Motor neuron (in vitro differentiated cells): ENCODE results near the gene NPM1. TPM values are rescaled to one million over a fixed set of nuclear protein-coding genes. Genes with fewer than 3 reads are reported as not detected.
"Not testable (repeated sequence)": the region's sequence is repeated elsewhere in the genome, so short reads cannot be mapped to it uniquely, and the experiment has no call there.

Experiments used
- ATAC-seq, 8 experiments: fragments of 200-7000 bp; cut with Tn5 transposase; replicated peaks in 6 of 8; 2 replicates each; pipeline ENCODE4 v1.8.0; 2021; ENCODE audit warnings: mild to moderate bottlenecking in 8 of 8, moderate library complexity in 8 of 8
- H3K27ac ChIP-seq, 2 donors: fragments of 250-450 bp; sonication (Bioruptor Pico); 2 replicates each; pipeline ENCODE4 v1.9.0; 2021; ENCODE audit warnings: antibody characterized with exemption in 2 of 2, mild to moderate bottlenecking in 2 of 2, moderate library complexity in 1 of 2
- H3K4me1 ChIP-seq, 2 donors: fragments of 250-450 bp; sonication (Bioruptor Pico); replicated peaks in 1 of 2; 2 replicates each; pipeline ENCODE4 v1.6.1; 2021; ENCODE audit warnings: antibody characterized with exemption in 2 of 2, mild to moderate bottlenecking in 2 of 2, moderate library complexity in 1 of 2
- H3K4me3 ChIP-seq, 5 donors: fragments of 250-450 bp; sonication (Bioruptor Pico); 2 replicates each; pipeline ENCODE4 v1.9.0; 2021; ENCODE audit warnings: antibody characterized with exemption in 5 of 5, mild to moderate bottlenecking in 5 of 5, moderate library complexity in 4 of 5
- WGBS, 10 experiments: fragments of 450-650 bp; shearing (Covaris generic); methylation state at CpG; one replicate each; pipeline ENCODE4 v1.0.0; 2022; 5-methylcytosine and 5-hydroxymethylcytosine counted together
- in situ Hi-C, 9 experiments: fragments of 400-800 bp; cut with MboI; loops; one replicate each; pipeline ENCODE4 v1.15.0; 2021; ENCODE audit warnings: low sequenced_read_pairs in 9 of 9, low pct_unique_long_range_greater_than_20kb in 2 of 9; ENCODE audit not compliant: unreplicated experiment in 9 of 9
- total RNA-seq, 8 experiments: library from RNA; unstranded; fragments of 300-600 nt; gene quantifications; 2 replicates each; pipeline versions ENCODE4 v1.2.3 to v1.2.4, GENCODE V29; 2022

The NPM1 gene
- 1,000 to 10,000 TPM; 1,095 to 3,241 (median 1,712) TPM for total RNA-seq

DNA sequence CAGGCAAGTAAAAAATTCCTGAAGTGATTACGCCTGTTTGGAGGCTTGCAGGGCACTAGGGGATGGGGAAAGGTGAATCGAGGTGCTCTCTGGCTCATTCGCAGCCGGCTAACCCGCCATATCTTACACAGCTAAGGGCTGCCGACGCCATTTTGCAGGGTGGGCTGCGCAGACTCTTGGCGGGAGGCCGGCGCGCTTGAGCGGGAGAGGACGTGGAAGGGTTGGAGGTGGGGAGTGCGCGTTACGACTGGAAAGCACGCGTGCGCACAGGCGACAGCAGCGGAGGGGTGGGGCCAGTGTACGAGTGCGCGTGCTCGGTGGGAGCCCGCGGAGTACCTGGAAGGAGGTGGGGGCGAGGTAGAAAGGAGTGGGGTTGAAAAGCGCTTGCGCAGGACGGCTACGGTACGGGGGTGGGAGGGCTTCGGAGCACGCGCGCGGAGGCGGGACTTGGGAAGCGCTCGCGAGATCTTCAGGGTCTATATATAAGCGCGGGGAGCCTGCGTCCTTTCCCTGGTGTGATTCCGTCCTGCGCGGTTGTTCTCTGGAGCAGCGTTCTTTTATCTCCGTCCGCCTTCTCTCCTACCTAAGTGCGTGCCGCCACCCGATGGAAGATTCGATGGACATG lies at the start of gene NPM1:
Gene NPM1, plus strand, starts transcription at position 505 of the 625 bp plus-strand sequence. Its CDS starts 100 bp downstream, at position 605.
- peak; percentile 71 to 86 (median 85) for ATAC-seq
- peaks cover 12 to 16% of the 10 kb centered on the region in 2 donors for H3K4me1 ChIP-seq
- WGBS, 10 experiments = 0 to 2% (median 0%) methylated on average over 1 to 10 of the region's 56 CpGs; no CpG with 5 or more reads in 6 of the 10 experiments
- peak within 1 kb of the TSS; percentile 53 to 83 (median 73) for H3K4me3 ChIP-seq
- H3K27ac ChIP-seq = peak within 1 kb of the TSS; percentile 90 to 95
- in situ Hi-C loops = no loop called here

- no peak for ATAC-seq
- Histone ChIP-seq H3K27ac (no peak overlapping the region), H3K4me1 (peaks cover 0 to 5% of the 10 kb centered on the region in 2 donors), H3K4me3 (no peak overlapping the region)
- in situ Hi-C loops = loop anchor here in 7 of 9 experiments (25.0 kb wide), 4 partner anchors 153 to 603 kb away; no protein-coding TSS in a partner anchor
Observed at GRCh38 chr5:171340042-171340441, 47.6 kb upstream of the NPM1 start.

- Histone ChIP-seq H3K4me3 (no peak overlapping the region), H3K27ac (no peak overlapping the region), H3K4me1 (peaks cover 0 to 5% of the 10 kb centered on the region in 2 donors)
- WGBS, 10 experiments = 0 to 87% (median 56%) methylated on average over 2 to 6 of the region's 6 CpGs
- in situ Hi-C loops = loop anchor here in 7 of 9 experiments (25.0 kb wide), 4 partner anchors 153 to 603 kb away; no protein-coding TSS in a partner anchor
- ATAC-seq = no peak
Observed at GRCh38 chr5:171340491-171340890, 47.2 kb upstream of the NPM1 start.

GRCh38 chr5:171342362-171343111 lies 45.1 kb upstream of the NPM1 start:
- 0 to 61% (median 38%) methylated on average over 1 to 11 of the region's 17 CpGs for WGBS, 10 experiments
- ATAC-seq = peak; percentile 47 to 95 (median 74)
- in situ Hi-C loops = loop anchor here in 7 of 9 experiments (25.0 kb wide), 4 partner anchors 155 to 605 kb away; no protein-coding TSS in a partner anchor

DNA sequence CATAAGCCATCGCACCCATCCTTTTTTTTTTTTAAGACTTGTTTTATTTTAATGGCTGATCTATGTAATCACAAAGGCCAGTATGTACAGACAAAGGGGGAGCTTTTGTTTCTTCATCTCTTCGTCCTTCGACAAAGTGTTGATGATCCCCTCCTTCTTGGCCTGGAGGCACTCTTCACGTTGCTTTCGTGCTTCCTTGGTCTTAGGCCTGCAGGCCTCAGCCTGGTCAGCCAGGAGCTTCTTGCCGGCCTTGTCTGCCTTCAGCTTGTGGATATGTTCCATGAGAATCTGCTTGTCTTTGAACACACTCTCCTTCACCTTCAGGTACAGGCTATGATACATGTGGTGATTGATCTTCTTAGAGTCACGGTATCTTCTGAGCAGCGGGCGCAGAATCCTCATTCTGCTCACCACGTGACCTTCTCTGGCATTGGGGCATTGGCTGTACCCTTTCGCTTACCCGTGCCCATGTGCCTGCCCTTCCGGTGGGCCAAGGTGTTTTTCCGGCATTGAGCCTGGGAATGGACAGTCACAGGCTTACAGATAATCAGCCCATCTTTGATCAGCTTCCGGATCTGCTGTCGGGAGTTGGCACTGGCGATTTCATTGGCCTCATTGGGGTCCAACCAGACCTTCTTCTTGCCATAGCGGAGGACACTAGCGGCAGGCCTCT lies 42.6 kb upstream of the NPM1 start:
- WGBS, 10 experiments = 63 to 91% (median 88%) methylated on average over 3 to 15 of the region's 19 CpGs; no CpG with 5 or more reads in 1 of the 10 experiments
- H3K27ac ChIP-seq = no peak overlapping the region
- in situ Hi-C loops = loop anchor here in 7 of 9 experiments (25.0 kb wide), 4 partner anchors 158 to 608 kb away; no protein-coding TSS in a partner anchor
- no peak overlapping the region for H3K4me3 ChIP-seq
- H3K4me1 ChIP-seq = no peaks in the 10 kb centered on the region
- no peak for ATAC-seq

More at GRCh38 chr5:171342362-171343111, 45.1 kb upstream of the NPM1 start:
- Histone ChIP-seq H3K4me3 (no peak overlapping the region), H3K4me1 (no peaks in the 10 kb centered on the region), H3K27ac (no peak overlapping the region)

DNA sequence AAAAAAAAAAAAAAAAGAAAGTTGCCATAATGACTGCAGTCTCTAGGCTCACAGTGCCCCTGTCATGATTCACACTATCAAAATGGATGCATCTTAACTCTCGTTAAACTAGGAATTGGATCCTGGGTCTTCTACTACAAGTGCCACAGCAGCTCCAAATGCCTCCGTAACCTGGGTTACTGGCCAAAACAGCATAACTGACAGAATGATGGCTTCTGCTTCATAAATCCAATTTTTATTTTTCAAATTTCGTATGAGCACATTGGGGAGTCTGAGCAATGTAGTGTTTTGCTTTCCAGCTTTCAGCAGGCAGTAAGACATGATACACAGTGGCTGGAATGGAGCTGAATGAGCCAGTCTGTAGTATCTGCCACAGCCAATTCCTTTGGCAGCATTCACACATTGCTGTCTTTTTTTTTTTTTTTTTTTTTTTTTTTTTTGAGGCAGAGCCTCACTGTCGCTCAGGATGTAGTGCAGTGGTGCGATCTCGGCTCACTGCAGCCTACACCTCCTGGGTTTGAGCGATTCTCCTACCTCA lies 36.0 kb upstream of the NPM1 start:
- in situ Hi-C loops = no loop called here
- Histone ChIP-seq H3K4me3 (no peak overlapping the region), H3K27ac (no peak overlapping the region), H3K4me1 (no peaks in the 10 kb centered on the region)
- ATAC-seq = peak in 1 of 8 experiments; percentile 31
- WGBS, 10 experiments = 4 to 100% (median 75%) methylated on average over 1 to 7 of the region's 7 CpGs; no CpG with 5 or more reads in 1 of the 10 experiments

DNA sequence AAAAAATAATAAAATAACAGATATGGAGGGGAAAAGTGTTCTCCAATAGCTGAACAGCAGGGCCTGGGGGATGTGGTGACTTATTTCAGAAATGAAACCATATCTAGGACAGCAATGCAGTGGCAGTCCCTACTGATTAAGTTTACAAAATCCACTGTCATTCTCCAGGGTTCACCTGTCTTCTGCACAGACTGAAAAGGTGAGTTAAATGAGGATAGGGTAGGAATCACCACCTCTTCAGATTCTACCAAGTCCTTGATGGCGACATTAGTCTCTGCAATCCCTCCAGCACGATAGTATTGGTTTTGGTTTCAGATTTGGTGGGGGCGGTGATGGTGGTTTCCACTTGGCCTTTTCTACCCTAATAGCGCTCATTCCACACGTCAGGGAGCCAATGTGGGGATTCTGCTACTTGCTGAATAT lies 32.3 kb upstream of the NPM1 start:
- no peak for ATAC-seq
- H3K4me1 ChIP-seq = no peaks in the 10 kb centered on the region
- H3K27ac ChIP-seq = no peak overlapping the region
- 60 to 100% (median 90%) methylated on average over 1 to 5 of the region's 5 CpGs; no CpG with 5 or more reads in 2 of the 10 experiments for WGBS, 10 experiments
- in situ Hi-C loops = no loop called here
- no peak overlapping the region for H3K4me3 ChIP-seq

GRCh38 chr5:171357843-171358242 lies 29.8 kb upstream of the NPM1 start:
- Histone ChIP-seq H3K4me1 (no peaks in the 10 kb centered on the region), H3K27ac (no peak overlapping the region), H3K4me3 (no peak overlapping the region)
- in situ Hi-C loops = no loop called here
- no peak for ATAC-seq
- 20 to 100% (median 100%) methylated on average over 1 to 2 of the region's 2 CpGs; no CpG with 5 or more reads in 3 of the 10 experiments for WGBS, 10 experiments

GRCh38 chr5:171361151-171361550 lies 26.5 kb upstream of the NPM1 start:
- in situ Hi-C loops, H3K27ac ChIP-seq, H3K4me1 ChIP-seq, ATAC-seq, H3K4me3 ChIP-seq: not testable (repeated sequence)
- WGBS, 10 experiments = 47 to 87% (median 80%) methylated on average over 1 to 7 of the region's 7 CpGs; no CpG with 5 or more reads in 5 of the 10 experiments

GRCh38 chr5:171363249-171363648 lies 24.4 kb upstream of the NPM1 start:
- H3K4me1 ChIP-seq, ATAC-seq, H3K4me3 ChIP-seq, in situ Hi-C loops, H3K27ac ChIP-seq: not testable (repeated sequence)
- 51 to 96% (median 85%) methylated on average over 1 to 3 of the region's 3 CpGs for WGBS, 10 experiments

DNA sequence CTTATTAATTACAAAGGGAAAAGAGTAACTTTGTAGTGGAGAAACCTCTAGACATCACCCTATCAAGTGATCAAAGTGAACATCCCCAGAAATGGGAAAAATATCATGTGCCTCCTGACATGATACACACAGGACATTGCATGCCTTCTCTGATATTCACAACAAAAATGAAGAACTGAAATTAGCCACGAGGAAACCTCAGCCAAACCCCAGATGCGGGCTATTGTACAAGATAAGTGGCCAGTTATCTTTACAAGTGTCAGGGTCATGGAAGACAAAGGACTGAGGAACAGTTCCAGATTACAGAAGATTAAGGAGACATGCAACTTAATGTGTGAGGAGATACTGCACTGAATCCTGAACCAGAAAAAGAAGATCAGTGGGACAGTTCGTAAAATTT lies 23.8 kb upstream of the NPM1 start:
- Histone ChIP-seq H3K4me1 (no peaks in the 10 kb centered on the region), H3K27ac (no peak overlapping the region), H3K4me3 (no peak overlapping the region)
- ATAC-seq = no peak
- in situ Hi-C loops = no loop called here
- 23 to 100% (median 85%) methylated on average over 1 to 3 of the region's 3 CpGs for WGBS, 10 experiments

GRCh38 chr5:171365351-171365750 lies 22.3 kb upstream of the NPM1 start:
- WGBS, 10 experiments = 0 to 43% (median 21%) methylated on average over 1 to 5 of the region's 7 CpGs; no CpG with 5 or more reads in 4 of the 10 experiments
- Histone ChIP-seq H3K4me1 (no peaks in the 10 kb centered on the region), H3K4me3 (no peak overlapping the region), H3K27ac (no peak overlapping the region)
- in situ Hi-C loops = no loop called here
- peak in 1 of 8 experiments; percentile 72 for ATAC-seq
